Measurements from ENCODE around the gene UCN.

Gene UCN

GRCh38 chr2:27336173-27336572, 27.9 kb upstream of the UCN start:
- Histone ChIP-seq H3K79me2 (ENCODE audit: insufficient read depth, low read length) (no peaks in the 10 kb centered on the region), H2AFZ (ENCODE audit: low read length) (no peak overlapping the region), H4K20me1 (ENCODE audit: insufficient read depth, low read length, poor library complexity, severe bottlenecking) (no peaks in the 10 kb centered on the region), H3K4me2 (ENCODE audit: low read depth, low read length, poor library complexity, severe bottlenecking) (no peak overlapping the region), H3K4me1 (ENCODE audit: insufficient read depth, low read length, poor library complexity, severe bottlenecking) (no peaks in the 10 kb centered on the region), H3F3A (ENCODE audit: low read depth) (no peaks in the 10 kb centered on the region), H3K9ac (ENCODE audit: low read depth, low read length, poor library complexity, severe bottlenecking) (no peak overlapping the region), H3K9me3 (ENCODE audit: insufficient read depth, low read depth, low read length) (no peaks in the 10 kb centered on the region), H3K27me3 (ENCODE audit: insufficient read depth, low read length, poor library complexity, severe bottlenecking) (no peaks in the 10 kb centered on the region), H3K36me3 (ENCODE audit: insufficient read depth, low read length) (peaks cover 71% of the 10 kb centered on the region), H3K4me3 (ENCODE audit: low read length, poor library complexity, severe bottlenecking) (no peak overlapping the region), H3K9me2 (replicated peaks; ENCODE audit: low read depth, low read length) (no peaks in the 10 kb centered on the region)
- TF ChIP-seq CTCF (conservative IDR thresholded peaks at IDR 0.05; ENCODE audit: low read length), result no peak
- no peak for TF ChIP-seq EZH2phosphoT487 (IDR thresholded peaks at IDR 0.05; ENCODE audit: borderline replicate concordance)

- H3K4me3 ChIP-seq (ENCODE audit: low read length, poor library complexity, severe bottlenecking), result no peak overlapping the region
- H2AFZ ChIP-seq (ENCODE audit: low read length), result no peak overlapping the region
- no peak overlapping the region for H3K9ac ChIP-seq (ENCODE audit: low read depth, low read length, poor library complexity, severe bottlenecking)
- no peaks in the 10 kb centered on the region for H3K79me2 ChIP-seq (ENCODE audit: insufficient read depth, low read length)
- no peak overlapping the region for H3K4me2 ChIP-seq (ENCODE audit: low read depth, low read length, poor library complexity, severe bottlenecking)
- no peaks in the 10 kb centered on the region for H3K27me3 ChIP-seq (ENCODE audit: insufficient read depth, low read length, poor library complexity, severe bottlenecking)
- no peaks in the 10 kb centered on the region for H4K20me1 ChIP-seq (ENCODE audit: insufficient read depth, low read length, poor library complexity, severe bottlenecking)
- H3K9me2 ChIP-seq (replicated peaks; ENCODE audit: low read depth, low read length), result no peaks in the 10 kb centered on the region
- H3K4me1 ChIP-seq (ENCODE audit: insufficient read depth, low read length, poor library complexity, severe bottlenecking), result no peaks in the 10 kb centered on the region
- peaks cover 64% of the 10 kb centered on the region for H3K36me3 ChIP-seq (ENCODE audit: insufficient read depth, low read length)
- H3F3A ChIP-seq (ENCODE audit: low read depth), result no peaks in the 10 kb centered on the region
- no peaks in the 10 kb centered on the region for H3K9me3 ChIP-seq (ENCODE audit: insufficient read depth, low read depth, low read length)
- TF ChIP-seq EZH2phosphoT487 (IDR thresholded peaks at IDR 0.05; ENCODE audit: borderline replicate concordance) (no peak), CTCF (conservative IDR thresholded peaks at IDR 0.05; ENCODE audit: low read length) (no peak)
These were observed 27.1 kb upstream of the UCN start for GRCh38 chr2:27335311-27335710.

- H4K20me1 ChIP-seq (ENCODE audit: insufficient read depth, low read length, poor library complexity, severe bottlenecking), result no peaks in the 10 kb centered on the region
- no peak overlapping the region for H2AFZ ChIP-seq (ENCODE audit: low read length)
- H3K9me2 ChIP-seq (replicated peaks; ENCODE audit: low read depth, low read length), result no peaks in the 10 kb centered on the region
- H3K9me3 ChIP-seq (ENCODE audit: insufficient read depth, low read depth, low read length), result no peaks in the 10 kb centered on the region
- TF ChIP-seq CTCF (conservative IDR thresholded peaks at IDR 0.05; ENCODE audit: low read length), result no peak
- TF ChIP-seq EZH2phosphoT487 (IDR thresholded peaks at IDR 0.05; ENCODE audit: borderline replicate concordance), result no peak
- H3K4me1 ChIP-seq (ENCODE audit: insufficient read depth, low read length, poor library complexity, severe bottlenecking), result peaks cover 15% of the 10 kb centered on the region
- no peaks in the 10 kb centered on the region for H3K27me3 ChIP-seq (ENCODE audit: insufficient read depth, low read length, poor library complexity, severe bottlenecking)
- no peak overlapping the region for H3K9ac ChIP-seq (ENCODE audit: low read depth, low read length, poor library complexity, severe bottlenecking)
- H3K36me3 ChIP-seq (ENCODE audit: insufficient read depth, low read length), result peaks cover 37% of the 10 kb centered on the region; the same call in 1 of the 2 replicates
- no peak overlapping the region for H3K4me2 ChIP-seq (ENCODE audit: low read depth, low read length, poor library complexity, severe bottlenecking)
- peaks cover 20% of the 10 kb centered on the region for H3K79me2 ChIP-seq (ENCODE audit: insufficient read depth, low read length)
- H3F3A ChIP-seq (ENCODE audit: low read depth), result peaks cover 4% of the 10 kb centered on the region; the same call in 1 of the 2 replicates
- no peak overlapping the region for H3K4me3 ChIP-seq (ENCODE audit: low read length, poor library complexity, severe bottlenecking)
These were observed 16.5 kb upstream of the UCN start for GRCh38 chr2:27324720-27325119.
